Measurements from ENCODE around the gene CDH4. TPM values are rescaled to one million over a fixed set of nuclear protein-coding genes. Genes with fewer than 3 reads are reported as not detected.

The CDH4 gene
- total and polyA plus RNA-seq, 2 of the 8 experiments (the other 6 are each of a cell fraction or from before 2014, with no cell fraction given): 4.3 to 7.9 TPM

GRCh38 chr20:61615806-61616205 is 363.7 kb downstream of the CDH4 start:
- 94% methylated on average over 15 of the region's 15 CpGs; no CpG with 5 or more reads in 1 of the 2 experiments for WGBS, 2 experiments (ENCODE audit: extremely low coverage in 1 of 2, insufficient coverage in 1 of 2, insufficient read length in 1 of 2, insufficient replicate concordance in 2 of 2, low coverage in 1 of 2, low lambda C conversion rate in 2 of 2, missing lambda C conversion rate in 1 of 2)
- CTCF ChIA-PET (ENCODE audit: partially characterized antibody): interaction anchor here (1.4 kb wide), 1 partner anchor 19 kb away, joined by 3 read pairs; no protein-coding TSS in a partner anchor
- H3K9ac ChIP-seq (replicated peaks in 1 of 4; ENCODE audit: extremely low read depth in 1 of 4, low read depth in 3 of 4, low read length in 3 of 4): no peak overlapping the region
- no peak overlapping the region for H2AFZ ChIP-seq (ENCODE audit: low read length)
- no peak overlapping the region for H4K91ac ChIP-seq (replicated peaks; ENCODE audit: insufficient read length, low read length)
- POLR2A ChIA-PET (ENCODE audit: partially characterized antibody): no interaction called here
- H2AK5ac ChIP-seq (ENCODE audit: low read depth, low read length): no peak overlapping the region
- H3K23ac ChIP-seq (ENCODE audit: insufficient read length): no peak overlapping the region
- H4K20me1 ChIP-seq (replicated peaks in 1 of 2; ENCODE audit: control insufficient read depth in 1 of 2, insufficient read depth in 2 of 2, low read length in 2 of 2): peaks cover 0 to 1% of the 10 kb centered on the region in 2 experiments
- H3K56ac ChIP-seq (replicated peaks; ENCODE audit: insufficient read length, low read depth, low read length): no peak overlapping the region
- H3K23me2 ChIP-seq (ENCODE audit: low read depth, low read length): peaks cover 4% of the 10 kb centered on the region; the same call in 1 of the 2 replicates
- H2BK120ac ChIP-seq (replicated peaks; ENCODE audit: low read depth, low read length): no peak overlapping the region
- no peak overlapping the region for H2BK5ac ChIP-seq (ENCODE audit: low read depth, low read length)
- H3K14ac ChIP-seq (ENCODE audit: insufficient read length): peak overlapping the region; percentile 31
- H4K8ac ChIP-seq (ENCODE audit: extremely low read depth, insufficient read depth, low read length): no peak overlapping the region
- H2BK20ac ChIP-seq (ENCODE audit: low read length): no peak overlapping the region
- no peak overlapping the region for H2BK15ac ChIP-seq (ENCODE audit: low read length)
- H3K4ac ChIP-seq (replicated peaks; ENCODE audit: insufficient read length, low read depth, low read length): no peak overlapping the region
- peaks cover 8 to 11% of the 10 kb centered on the region in 2 experiments for H3K9me3 ChIP-seq (ENCODE audit: insufficient read depth in 2 of 2, low read depth in 1 of 2, low read length in 1 of 2)
- no peak overlapping the region for H2BK12ac ChIP-seq (ENCODE audit: low read depth, low read length)
- no peaks in the 10 kb centered on the region for H3K79me1 ChIP-seq (ENCODE audit: low read depth, low read length)
- H3K4me2 ChIP-seq (ENCODE audit: insufficient read depth in 1 of 2, low read depth in 2 of 2, low read length in 2 of 2): no peak overlapping the region
- H4K5ac ChIP-seq (ENCODE audit: insufficient read length, low read depth, low read length): no peak overlapping the region
- no peaks in the 10 kb centered on the region for H3K36me3 ChIP-seq (ENCODE audit: control insufficient read depth in 2 of 4, insufficient read depth in 4 of 4, low read length in 3 of 4)
- DNase-seq (ENCODE audit: low read depth in 1 of 2, low spot score in 2 of 2) (no peak), FAIRE-seq (no peak)
- H3K27ac ChIP-seq (ENCODE audit: low read depth, low read length): no peak overlapping the region
- no peaks in the 10 kb centered on the region for H3K79me2 ChIP-seq (ENCODE audit: control insufficient read depth in 1 of 2, insufficient read depth in 2 of 2, low read length in 2 of 2)
- no peaks in the 10 kb centered on the region for H3K4me1 ChIP-seq (replicated peaks in 1 of 4; ENCODE audit: control insufficient read depth in 3 of 4, insufficient read depth in 4 of 4, low read length in 3 of 4)
- H3K4me3 ChIP-seq (ENCODE audit: extremely low read depth in 1 of 4, insufficient read depth in 2 of 4, low read depth in 3 of 4, low read length in 4 of 4): no peak overlapping the region
- peaks cover 0 to 11% (median 2%) of the 10 kb centered on the region in 4 experiments; a peak in 2 of 7 replicates for H3K27me3 ChIP-seq (replicated peaks in 1 of 4; ENCODE audit: control insufficient read depth in 3 of 4, extremely low read depth in 1 of 4, insufficient read depth in 3 of 4, low read length in 3 of 4)
- no peak overlapping the region for H3K18ac ChIP-seq (ENCODE audit: extremely low read depth, low read length)
- TF ChIP-seq RBBP5 (IDR thresholded peaks at IDR 0.05; ENCODE audit: borderline replicate concordance, low read depth, low read length): no peak

All from H1 (cell line).